IMR-90 (cell line): ENCODE measurements around the gene PRF1. TPM values are rescaled to one million over a fixed set of nuclear protein-coding genes. Genes with fewer than 3 reads are reported as not detected.

Experiments
- ATAC-seq: fragments of 200-7000 bp; cut with Tn5 transposase; 2 replicates; pipeline ENCODE4 v1.9.1; 2020; ENCODE audit warnings: low read depth, mild to moderate bottlenecking, moderate library complexity
- BruUV-seq: library from RNA; stranded (reverse); fragments of 400-500 nt; replicated peaks from 2 replicates; lab custom pipeline; 2021; lab: Mats Ljungman, UMichigan
- CTCF ChIA-PET: fragments of 300-600 bp; formaldehyde crosslinking; extraction: SDS; loops from one replicate; lab custom pipeline; 2021; ENCODE audit warnings: antibody characterized with exemption; lab: Yijun Ruan, JAX
- POLR2A ChIA-PET: fragments of 300-600 bp; sonication (Branson Sonifier 250); formaldehyde crosslinking; loops from one replicate; lab custom pipeline; 2022; ENCODE audit warnings: antibody characterized with exemption; ENCODE audit not compliant: unreplicated experiment; lab: Charles Lee
- DNase-seq: peaks from one replicate; pipeline ENCODE4 v3.0.0; 2013
- H2AFZ ChIP-seq: replicated peaks from 2 replicates; pipeline ENCODE3; 2013; ENCODE audit warnings: low read length, mild to moderate bottlenecking; ENCODE audit not compliant: poor library complexity
- H2AK5ac ChIP-seq: 2 replicates; pipeline ENCODE4 v1.6.1; 2013; ENCODE audit warnings: low read depth, low read length, inconsistent platforms
- H2AK9ac ChIP-seq: replicated peaks from 2 replicates; pipeline ENCODE3; 2013; ENCODE audit warnings: mild to moderate bottlenecking, low read depth, low read length, moderate library complexity; ENCODE audit not compliant: poor library complexity
- H2BK120ac ChIP-seq: 2 replicates; pipeline ENCODE4 v1.6.1; 2013; ENCODE audit warnings: low read depth, low read length, inconsistent platforms
- H2BK15ac ChIP-seq: 3 replicates; pipeline ENCODE4 v1.6.1; 2013; ENCODE audit warnings: low read depth, low read length, inconsistent platforms
- H2BK20ac ChIP-seq: 2 replicates; pipeline ENCODE4 v1.6.1; 2013; ENCODE audit warnings: low read depth, mild to moderate bottlenecking, inconsistent platforms, low read length, moderate library complexity
- H2BK5ac ChIP-seq: 2 replicates; pipeline ENCODE4 v1.6.1; 2013; ENCODE audit warnings: mild to moderate bottlenecking, low read depth, low read length, inconsistent platforms; ENCODE audit not compliant: poor library complexity, severe bottlenecking
- H3K14ac ChIP-seq: replicated peaks from 2 replicates; pipeline ENCODE4 v1.6.1; 2013; ENCODE audit warnings: low read depth, low read length, inconsistent platforms
- H3K18ac ChIP-seq: 2 replicates; pipeline ENCODE4 v1.6.1; 2013; ENCODE audit warnings: low read depth, low read length, control low read depth
- H3K23ac ChIP-seq: 2 replicates; pipeline ENCODE4 v1.6.1; 2013; ENCODE audit warnings: low read depth, low read length, inconsistent platforms
- H3K27ac ChIP-seq: 2 replicates; pipeline ENCODE4 v1.5.1; 2013; ENCODE audit warnings: mild to moderate bottlenecking, control low read depth, low read length; ENCODE audit not compliant: insufficient read depth
- H3K27me3 ChIP-seq: 2 replicates; pipeline ENCODE4 v1.6.1; 2013; ENCODE audit warnings: low read length; ENCODE audit not compliant: control insufficient read depth, insufficient read depth
- H3K36me3 ChIP-seq: 2 replicates; pipeline ENCODE4 v1.6.1; 2013; ENCODE audit warnings: low read length, mixed read lengths; ENCODE audit not compliant: control insufficient read depth, insufficient read depth
- H3K4ac ChIP-seq: 2 replicates; pipeline ENCODE4 v1.6.1; 2013; ENCODE audit warnings: low read depth, low read length, inconsistent platforms
- H3K4me1 ChIP-seq: 2 replicates; pipeline ENCODE4 v1.6.1; 2013; ENCODE audit warnings: low read length, mixed read lengths; ENCODE audit not compliant: control insufficient read depth, insufficient read depth
- H3K4me2 ChIP-seq: 2 replicates; pipeline ENCODE4 v1.6.1; 2013; ENCODE audit warnings: low read depth, mild to moderate bottlenecking, control low read depth, low read length, moderate library complexity
- H3K4me3 ChIP-seq: 2 replicates; pipeline ENCODE4 v1.5.1; 2013; ENCODE audit warnings: low read depth, mild to moderate bottlenecking, control low read depth, low read length, moderate library complexity; ENCODE audit not compliant: insufficient read depth
- H3K56ac ChIP-seq: 2 replicates; pipeline ENCODE4 v1.6.1; 2013; ENCODE audit warnings: low read length, inconsistent platforms; ENCODE audit not compliant: insufficient read depth; ENCODE audit errors: extremely low read depth
- H3K79me1 ChIP-seq, 2 experiments: 2 replicates each; pipeline ENCODE4 v1.6.1; 2013; ENCODE audit warnings: low read length in 2 of 2, inconsistent platforms in 1 of 2, low read depth in 1 of 2
- H3K9ac ChIP-seq: 2 replicates; pipeline ENCODE4 v1.6.1; 2013; ENCODE audit warnings: low read depth, low read length, control low read depth
- H3K9me1 ChIP-seq: 2 replicates; pipeline ENCODE4 v1.6.1; 2013; ENCODE audit warnings: low read length, inconsistent platforms; ENCODE audit not compliant: insufficient read depth
- H3K9me3 ChIP-seq: 2 replicates; pipeline ENCODE4 v1.6.1; 2013; ENCODE audit warnings: low read length; ENCODE audit not compliant: control insufficient read depth, insufficient read depth
- H4K20me1 ChIP-seq: 2 replicates; pipeline ENCODE4 v1.6.1; 2013; ENCODE audit warnings: low read length, inconsistent platforms; ENCODE audit not compliant: insufficient read depth
- H4K5ac ChIP-seq: 2 replicates; pipeline ENCODE4 v1.6.1; 2013; ENCODE audit warnings: mild to moderate bottlenecking, low read depth, low read length, control low read depth
- H4K8ac ChIP-seq, 2 experiments: 2 replicates each; pipeline ENCODE4 v1.6.1; 2013; ENCODE audit warnings: low read depth in 2 of 2, low read length in 2 of 2, control low read depth in 1 of 2, inconsistent platforms in 1 of 2
- H4K91ac ChIP-seq: 2 replicates; pipeline ENCODE4 v1.6.1; 2013; ENCODE audit warnings: low read depth, low read length, inconsistent platforms; ENCODE audit not compliant: insufficient read depth
- BHLHE40 ChIP-seq: fragments of 150-350 bp; IDR thresholded peaks from 2 replicates; pipeline ENCODE4 v1.6.1; 2016; ENCODE audit warnings: mild to moderate bottlenecking, low read depth, low read length
- CEBPB ChIP-seq: IDR thresholded peaks from 2 replicates; pipeline ENCODE4 v1.6.1; 2012; ENCODE audit warnings: low read depth, low read length, improper control_type of control experiment
- CHD1 ChIP-seq: IDR thresholded peaks from 2 replicates; pipeline ENCODE4 v1.6.1; 2012; ENCODE audit warnings: low read depth, low read length, improper control_type of control experiment
- FOS ChIP-seq: fragments of 150-350 bp; IDR thresholded peaks from 2 replicates; pipeline ENCODE4 v1.6.1; 2016; ENCODE audit warnings: low read depth, low read length
- MAFK ChIP-seq: IDR thresholded peaks from 2 replicates; pipeline ENCODE4 v1.6.1; 2012; ENCODE audit warnings: low read depth, low read length, improper control_type of control experiment
- MAZ ChIP-seq: IDR thresholded peaks from 2 replicates; pipeline ENCODE4 v1.6.1; 2012; ENCODE audit warnings: low read depth, mild to moderate bottlenecking, low read length, improper control_type of control experiment, moderate library complexity, borderline replicate concordance
- MXI1 ChIP-seq: IDR thresholded peaks from 2 replicates; pipeline ENCODE4 v1.6.1; 2012; ENCODE audit warnings: low read depth, mild to moderate bottlenecking, low read length, moderate library complexity, borderline replicate concordance
- NFE2L2 ChIP-seq: fragments of 150-350 bp; IDR thresholded peaks from 2 replicates; pipeline ENCODE4 v1.6.1; 2016; ENCODE audit warnings: low read depth, mild to moderate bottlenecking, low read length
- POLR2A ChIP-seq: IDR thresholded peaks from 2 replicates; pipeline ENCODE4 v1.6.1; 2012; ENCODE audit warnings: mild to moderate bottlenecking, low read depth, low read length
- RAD21 ChIP-seq: IDR thresholded peaks from 2 replicates; pipeline ENCODE4 v1.6.1; 2012; ENCODE audit warnings: low read length, improper control_type of control experiment
- RCOR1 ChIP-seq: IDR thresholded peaks from 2 replicates; pipeline ENCODE4 v1.6.1; 2012; ENCODE audit warnings: mild to moderate bottlenecking, low read length, improper control_type of control experiment; ENCODE audit not compliant: insufficient replicate concordance
- RFX5 ChIP-seq: IDR thresholded peaks from 2 replicates; pipeline ENCODE4 v1.8.0; 2012; ENCODE audit warnings: low read depth, mild to moderate bottlenecking, low read length, moderate library complexity
- SMC3 ChIP-seq: fragments of 150-350 bp; IDR thresholded peaks from 2 replicates; pipeline ENCODE4 v1.6.1; 2016; ENCODE audit warnings: low read depth, mild to moderate bottlenecking, antibody characterized with exemption, low read length, moderate library complexity
- WGBS, 2 experiments: methylation state at CpG; one replicate each; pipeline versions ENCODE4 v1.1.5 to v1.1.7; 2013; ENCODE audit warnings: missing lambda C conversion rate in 2 of 2; ENCODE audit not compliant: insufficient read length in 1 of 2; ENCODE audit errors: extremely low coverage in 2 of 2; 5-methylcytosine and 5-hydroxymethylcytosine counted together
- dilution Hi-C: fragments of 300-500 bp; cut with HindIII; formaldehyde crosslinking; loops from one replicate; pipeline ENCODE4 v1.14.3; 2018; ENCODE audit warnings: low sequenced_read_pairs; ENCODE audit not compliant: unreplicated experiment
- in situ Hi-C: fragments of 300-500 bp; cut with MboI; formaldehyde crosslinking; loops from 3 replicates; pipeline ENCODE4 v1.14.3; 2019; ENCODE audit warnings: low sequenced_read_pairs, inconsistent platforms, mixed read lengths
- intact Hi-C: fragments of 100-400 bp; cut with micrococcal nuclease; formaldehyde crosslinking; loops from 2 replicates; pipeline ENCODE4 v1.10.0; 2022
- polyA plus RNA-seq, 3 experiments: library from polyadenylated mRNA; depleted of rRNA; stranded (reverse); fragments of >200 nt; gene quantifications; 2 replicates each; pipeline ENCODE4 v1.2.3, GENCODE V29; 2012; ENCODE audit warnings: low replicate concordance in 1 of 3
- total RNA-seq: library from RNA; depleted of rRNA; stranded (reverse); fragments of >200 nt; gene quantifications from 2 replicates; pipeline ENCODE4 v1.2.3, GENCODE V29; 2012
- TF ChIP-seq, protein P1 (sequence below): fragments of 150-350 bp; IDR thresholded peaks from 2 replicates; pipeline ENCODE4 v1.6.1; 2016; ENCODE audit warnings: low read depth, mild to moderate bottlenecking, low read length, moderate library complexity, borderline replicate concordance
- TF ChIP-seq, protein P2 (sequence below): conservative IDR thresholded peaks from 2 replicates; pipeline ENCODE4 v1.5.1; 2012; ENCODE audit warnings: mild to moderate bottlenecking, low read depth, low read length, improper control_type of control experiment
- TF ChIP-seq, protein P3 (sequence below): fragments of 150-350 bp; IDR thresholded peaks from 2 replicates; pipeline ENCODE4 v1.6.1; 2017; ENCODE audit warnings: mild to moderate bottlenecking, antibody characterized with exemption, low read length, low read depth

The PRF1 gene
- total and polyA plus RNA-seq, 2 of the 4 experiments (the other 2 are of a cell fraction): not detected

DNA sequence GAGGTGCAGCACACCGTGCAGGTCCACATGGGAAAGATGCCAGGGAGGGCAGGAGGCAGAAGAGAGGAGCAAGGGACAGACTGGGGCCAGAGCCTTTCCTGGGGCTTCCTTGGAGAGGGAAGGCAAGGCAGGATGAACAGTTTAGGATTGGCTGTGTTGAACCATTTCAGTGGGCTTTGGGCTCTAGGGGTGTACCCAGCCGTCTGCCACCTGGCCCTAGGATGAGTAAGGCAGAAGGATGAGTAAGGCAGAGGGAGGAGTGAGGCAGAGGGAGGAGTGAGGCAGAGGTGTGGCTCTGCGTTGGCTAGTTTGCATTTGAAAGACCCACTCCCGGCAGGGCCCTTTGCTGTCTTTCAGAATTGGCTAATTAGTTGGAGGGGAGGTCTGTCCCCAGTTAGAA lies 31.5 kb upstream of the PRF1 start:
- Histone ChIP-seq H3K4ac (no peak overlapping the region), H2BK15ac (no peak overlapping the region), H3K27ac (no peak overlapping the region), H3K4me3 (no peak overlapping the region), H3K4me2 (no peak overlapping the region), H3K56ac (no peak overlapping the region), H2BK5ac (no peak overlapping the region), H3K14ac (no peak overlapping the region), H4K91ac (no peak overlapping the region), H3K36me3 (no peaks in the 10 kb centered on the region), H4K20me1 (no peaks in the 10 kb centered on the region), H3K27me3 (peaks cover 11% of the 10 kb centered on the region), H4K8ac (no peak overlapping the region), H2BK20ac (no peak overlapping the region), H3K79me1 (no peaks in the 10 kb centered on the region), H2AFZ (no peak overlapping the region), H2AK5ac (no peak overlapping the region), H3K4me1 (no peaks in the 10 kb centered on the region), H3K18ac (no peak overlapping the region), H2AK9ac (no peak overlapping the region), H3K9me3 (0 out of 2 replicates have a peak, but pooled peaks cover 2% of the 10 kb centered on the region), H3K9me1 (no peaks in the 10 kb centered on the region), H3K9ac (no peak overlapping the region), H4K5ac (no peak overlapping the region), H2BK120ac (no peak overlapping the region), H3K23ac (no peak overlapping the region)
- ATAC-seq (no peak), DNase-seq (no peak)
- dilution Hi-C loops: no loop called here
- TF ChIP-seq MAZ: no peak
- no peak for TF ChIP-seq CHD1
- TF ChIP-seq BHLHE40: no peak
- no peak for TF ChIP-seq RAD21
- TF ChIP-seq SMC3: no peak
- no peak for TF ChIP-seq MAFK
- no peak for TF ChIP-seq NFE2L2
- TF ChIP-seq, protein P1, sequence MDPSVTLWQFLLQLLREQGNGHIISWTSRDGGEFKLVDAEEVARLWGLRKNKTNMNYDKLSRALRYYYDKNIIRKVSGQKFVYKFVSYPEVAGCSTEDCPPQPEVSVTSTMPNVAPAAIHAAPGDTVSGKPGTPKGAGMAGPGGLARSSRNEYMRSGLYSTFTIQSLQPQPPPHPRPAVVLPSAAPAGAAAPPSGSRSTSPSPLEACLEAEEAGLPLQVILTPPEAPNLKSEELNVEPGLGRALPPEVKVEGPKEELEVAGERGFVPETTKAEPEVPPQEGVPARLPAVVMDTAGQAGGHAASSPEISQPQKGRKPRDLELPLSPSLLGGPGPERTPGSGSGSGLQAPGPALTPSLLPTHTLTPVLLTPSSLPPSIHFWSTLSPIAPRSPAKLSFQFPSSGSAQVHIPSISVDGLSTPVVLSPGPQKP: no peak
- TF ChIP-seq CEBPB: no peak
- no peak for TF ChIP-seq RCOR1
- no peak for TF ChIP-seq MXI1
- TF ChIP-seq, protein P2, sequence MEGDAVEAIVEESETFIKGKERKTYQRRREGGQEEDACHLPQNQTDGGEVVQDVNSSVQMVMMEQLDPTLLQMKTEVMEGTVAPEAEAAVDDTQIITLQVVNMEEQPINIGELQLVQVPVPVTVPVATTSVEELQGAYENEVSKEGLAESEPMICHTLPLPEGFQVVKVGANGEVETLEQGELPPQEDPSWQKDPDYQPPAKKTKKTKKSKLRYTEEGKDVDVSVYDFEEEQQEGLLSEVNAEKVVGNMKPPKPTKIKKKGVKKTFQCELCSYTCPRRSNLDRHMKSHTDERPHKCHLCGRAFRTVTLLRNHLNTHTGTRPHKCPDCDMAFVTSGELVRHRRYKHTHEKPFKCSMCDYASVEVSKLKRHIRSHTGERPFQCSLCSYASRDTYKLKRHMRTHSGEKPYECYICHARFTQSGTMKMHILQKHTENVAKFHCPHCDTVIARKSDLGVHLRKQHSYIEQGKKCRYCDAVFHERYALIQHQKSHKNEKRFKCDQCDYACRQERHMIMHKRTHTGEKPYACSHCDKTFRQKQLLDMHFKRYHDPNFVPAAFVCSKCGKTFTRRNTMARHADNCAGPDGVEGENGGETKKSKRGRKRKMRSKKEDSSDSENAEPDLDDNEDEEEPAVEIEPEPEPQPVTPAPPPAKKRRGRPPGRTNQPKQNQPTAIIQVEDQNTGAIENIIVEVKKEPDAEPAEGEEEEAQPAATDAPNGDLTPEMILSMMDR: no peak
- TF ChIP-seq POLR2A: no peak
- TF ChIP-seq, protein P3, sequence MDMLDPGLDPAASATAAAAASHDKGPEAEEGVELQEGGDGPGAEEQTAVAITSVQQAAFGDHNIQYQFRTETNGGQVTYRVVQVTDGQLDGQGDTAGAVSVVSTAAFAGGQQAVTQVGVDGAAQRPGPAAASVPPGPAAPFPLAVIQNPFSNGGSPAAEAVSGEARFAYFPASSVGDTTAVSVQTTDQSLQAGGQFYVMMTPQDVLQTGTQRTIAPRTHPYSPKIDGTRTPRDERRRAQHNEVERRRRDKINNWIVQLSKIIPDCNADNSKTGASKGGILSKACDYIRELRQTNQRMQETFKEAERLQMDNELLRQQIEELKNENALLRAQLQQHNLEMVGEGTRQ: no peak
- no peak for TF ChIP-seq FOS
- no peak for TF ChIP-seq RFX5
- ChIA-PET CTCF (no interaction called here), POLR2A (no interaction called here)
- intact Hi-C loops: no loop called here
- WGBS, 2 experiments: no CpG with 5 or more reads among the region's 4 CpGs
- in situ Hi-C loops: no loop called here
- BruUV-seq: no TSS peak
